SU-DHL-6 (cell line): ENCODE data around the gene ATXN8OS.
"Not testable (repeated sequence)": the region's sequence is repeated elsewhere in the genome, so short reads cannot be mapped to it uniquely, and the experiment has no call there.

Source experiments
- H2AFZ ChIP-seq: fragments of 200-600 bp; sonication (generic); 2 replicates; pipeline ENCODE4 v1.6.1; 2014; ENCODE audit warnings: low read depth, mild to moderate bottlenecking, moderate library complexity, mixed read lengths, antibody characterized with exemption, low read length; ENCODE audit not compliant: severe bottlenecking
- H3F3A ChIP-seq: fragments of 200-600 bp; shearing (Covaris generic); 2 replicates; pipeline ENCODE4 v1.6.0; 2016; ENCODE audit warnings: antibody characterized with exemption, mild to moderate bottlenecking; ENCODE audit not compliant: insufficient read depth
- H3K27ac ChIP-seq: fragments of 200-600 bp; sonication (generic); 2 replicates; pipeline ENCODE4 v1.5.1; 2016; ENCODE audit warnings: low read depth, mild to moderate bottlenecking, low read length, moderate library complexity, mixed read lengths
- H3K27me3 ChIP-seq: fragments of 200-600 bp; sonication (generic), shearing (Covaris generic); 2 replicates; pipeline ENCODE4 v1.6.0; 2014; ENCODE audit warnings: mild to moderate bottlenecking, low read length
- H3K36me3 ChIP-seq: fragments of 200-600 bp; sonication (generic); 2 replicates; pipeline ENCODE4 v1.6.1; 2014; ENCODE audit warnings: mild to moderate bottlenecking, low read length, mixed read lengths
- H3K4me2 ChIP-seq: fragments of 300-600, 200-600 bp; shearing (Covaris generic), sonication (generic); 2 replicates; pipeline ENCODE4 v1.6.0; 2014; ENCODE audit warnings: low read length, low read depth, mild to moderate bottlenecking; ENCODE audit not compliant: poor library complexity, severe bottlenecking
- H3K4me3 ChIP-seq: fragments of 200-600 bp; sonication (generic); 2 replicates; pipeline ENCODE4 v1.5.1; 2014; ENCODE audit warnings: antibody characterized with exemption, low read length, mild to moderate bottlenecking, mixed read lengths; ENCODE audit not compliant: insufficient read depth, poor library complexity, severe bottlenecking
- H3K79me2 ChIP-seq: fragments of 200-600 bp; sonication (generic); 2 replicates; pipeline ENCODE4 v1.6.1; 2014; ENCODE audit warnings: mild to moderate bottlenecking, low read length, moderate library complexity; ENCODE audit not compliant: insufficient read depth
- H3K9ac ChIP-seq: fragments of 200-600 bp; sonication (generic); 2 replicates; pipeline ENCODE4 v1.7.0; 2014; ENCODE audit warnings: mild to moderate bottlenecking, low read length
- H3K9me2 ChIP-seq: fragments of 200-600 bp; sonication (generic); replicated peaks from 2 replicates; pipeline ENCODE4 v1.6.1; 2014; ENCODE audit warnings: low read length; ENCODE audit not compliant: insufficient read depth
- H3K9me3 ChIP-seq: fragments of 200-600 bp; sonication (generic); 2 replicates; pipeline ENCODE4 v1.6.1; 2014; ENCODE audit warnings: low read length, mixed read lengths; ENCODE audit not compliant: insufficient read depth
- H4K20me1 ChIP-seq: fragments of 200-600 bp; sonication (generic); 2 replicates; pipeline ENCODE4 v1.6.1; 2014; ENCODE audit warnings: low read depth, mild to moderate bottlenecking, antibody characterized with exemption, low read length, moderate library complexity, mixed read lengths
- EZH2phosphoT487 ChIP-seq: fragments of 200-600 bp; sonication (generic), shearing (Covaris generic); conservative IDR thresholded peaks from 2 replicates; pipeline ENCODE4 v1.6.1; 2018; ENCODE audit warnings: mild to moderate bottlenecking, antibody characterized with exemption, low read length, moderate library complexity, mixed read lengths
- TF ChIP-seq, protein P1 (sequence below): fragments of 200-600 bp; sonication (generic); IDR thresholded peaks from one replicate; pipeline ENCODE4 v1.5.1; 2017; ENCODE audit warnings: antibody characterized with exemption, mild to moderate bottlenecking, low read length, moderate library complexity; ENCODE audit not compliant: insufficient read depth, poor library complexity, severe bottlenecking

Gene ATXN8OS

DNA sequence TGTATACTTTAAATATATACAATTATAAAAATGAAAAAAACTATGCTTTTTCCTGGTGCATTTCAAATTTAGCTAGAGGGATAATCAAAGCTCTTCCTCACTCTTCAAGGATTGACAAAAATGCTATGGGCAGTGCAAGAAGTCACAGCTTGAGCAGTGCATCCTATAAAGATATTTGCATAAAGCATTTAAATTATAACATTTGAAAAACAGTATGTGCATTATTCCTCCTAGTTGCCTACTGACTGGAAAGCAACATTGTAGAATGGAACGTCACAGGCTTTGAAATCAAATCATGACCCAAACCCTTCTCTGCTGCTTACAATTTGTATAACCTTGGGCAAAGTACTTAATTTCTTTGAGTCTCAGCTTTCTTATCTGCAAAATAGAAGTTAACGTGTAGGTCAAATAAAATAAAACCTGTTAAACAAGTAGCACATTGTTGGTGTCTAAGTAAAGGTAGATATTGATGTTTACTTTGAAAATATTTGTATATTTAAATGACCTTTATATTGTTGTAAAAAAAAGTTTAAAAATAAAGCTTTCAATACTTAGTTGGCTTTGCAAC, 9.8 kb downstream of the ATXN8OS start:
- H3K4me2 ChIP-seq = no peak overlapping the region
- H3K9me2 ChIP-seq = no peaks in the 10 kb centered on the region
- H3K4me3 ChIP-seq = no peak overlapping the region
- no peaks in the 10 kb centered on the region for H3K9me3 ChIP-seq
- peak overlapping the region; percentile 34 for H2AFZ ChIP-seq
- TF ChIP-seq EZH2phosphoT487 = no peak
- TF ChIP-seq, protein P1, sequence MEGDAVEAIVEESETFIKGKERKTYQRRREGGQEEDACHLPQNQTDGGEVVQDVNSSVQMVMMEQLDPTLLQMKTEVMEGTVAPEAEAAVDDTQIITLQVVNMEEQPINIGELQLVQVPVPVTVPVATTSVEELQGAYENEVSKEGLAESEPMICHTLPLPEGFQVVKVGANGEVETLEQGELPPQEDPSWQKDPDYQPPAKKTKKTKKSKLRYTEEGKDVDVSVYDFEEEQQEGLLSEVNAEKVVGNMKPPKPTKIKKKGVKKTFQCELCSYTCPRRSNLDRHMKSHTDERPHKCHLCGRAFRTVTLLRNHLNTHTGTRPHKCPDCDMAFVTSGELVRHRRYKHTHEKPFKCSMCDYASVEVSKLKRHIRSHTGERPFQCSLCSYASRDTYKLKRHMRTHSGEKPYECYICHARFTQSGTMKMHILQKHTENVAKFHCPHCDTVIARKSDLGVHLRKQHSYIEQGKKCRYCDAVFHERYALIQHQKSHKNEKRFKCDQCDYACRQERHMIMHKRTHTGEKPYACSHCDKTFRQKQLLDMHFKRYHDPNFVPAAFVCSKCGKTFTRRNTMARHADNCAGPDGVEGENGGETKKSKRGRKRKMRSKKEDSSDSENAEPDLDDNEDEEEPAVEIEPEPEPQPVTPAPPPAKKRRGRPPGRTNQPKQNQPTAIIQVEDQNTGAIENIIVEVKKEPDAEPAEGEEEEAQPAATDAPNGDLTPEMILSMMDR = no peak
- H3K27me3 ChIP-seq = no peaks in the 10 kb centered on the region
- H3F3A ChIP-seq = no peaks in the 10 kb centered on the region
- no peaks in the 10 kb centered on the region for H3K79me2 ChIP-seq
- no peaks in the 10 kb centered on the region for H4K20me1 ChIP-seq
- no peaks in the 10 kb centered on the region for H3K36me3 ChIP-seq
- no peak overlapping the region for H3K27ac ChIP-seq
- no peak overlapping the region for H3K9ac ChIP-seq

DNA sequence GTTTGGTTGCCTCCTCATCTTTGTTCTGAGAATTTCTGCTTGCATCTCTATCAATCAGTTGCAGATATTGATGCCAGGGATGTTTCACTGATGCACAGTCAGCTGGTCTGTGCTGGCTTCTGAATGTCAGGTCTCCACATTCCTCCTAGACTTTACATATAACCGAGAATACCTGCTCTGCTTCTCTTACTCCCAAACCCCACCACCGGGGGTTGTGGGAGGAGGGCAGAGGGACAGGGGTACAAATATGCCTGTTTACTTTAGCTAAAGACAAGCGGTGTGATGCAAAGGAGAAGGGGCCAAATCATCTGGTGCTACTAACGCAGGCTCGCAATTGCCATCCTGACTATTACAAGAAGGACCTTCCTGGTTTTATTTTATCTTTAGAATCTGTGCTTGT, 18.1 kb downstream of the ATXN8OS start:
- H3K4me2 ChIP-seq = no peak overlapping the region
- TF ChIP-seq EZH2phosphoT487 = no peak
- TF ChIP-seq, protein P1 = no peak
- no peaks in the 10 kb centered on the region for H3K36me3 ChIP-seq
- H3K79me2 ChIP-seq = no peaks in the 10 kb centered on the region
- H4K20me1 ChIP-seq = no peaks in the 10 kb centered on the region
- no peaks in the 10 kb centered on the region for H3K9me3 ChIP-seq
- no peaks in the 10 kb centered on the region for H3K27me3 ChIP-seq
- no peaks in the 10 kb centered on the region for H3K9me2 ChIP-seq
- H3K4me3 ChIP-seq = no peak overlapping the region
- peak overlapping the region; percentile 38 for H2AFZ ChIP-seq
- no peak overlapping the region for H3K9ac ChIP-seq
- no peaks in the 10 kb centered on the region for H3F3A ChIP-seq
- H3K27ac ChIP-seq = no peak overlapping the region

DNA sequence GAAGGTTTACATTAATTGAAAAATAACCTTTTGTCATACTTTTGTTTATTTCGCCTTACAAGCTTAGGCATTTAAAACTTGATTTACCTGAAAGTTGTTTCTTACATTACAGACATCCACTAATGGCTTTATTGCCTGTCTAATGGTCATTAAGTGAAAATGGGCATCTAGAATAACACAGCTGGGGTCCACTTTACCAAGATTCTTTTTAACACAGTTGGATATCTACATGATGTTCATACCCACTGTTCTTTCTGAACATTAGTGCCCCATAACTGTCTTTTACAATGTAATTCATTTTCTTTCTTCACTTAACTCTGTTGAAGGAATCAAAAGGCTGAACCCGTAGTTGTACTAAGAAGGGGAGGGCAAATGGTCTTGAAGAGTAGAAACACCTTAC, 20.5 kb downstream of the ATXN8OS start:
- Histone ChIP-seq H3K36me3 (no peaks in the 10 kb centered on the region), H3K4me3 (no peak overlapping the region), H3K9me2 (no peaks in the 10 kb centered on the region), H3K9ac (no peak overlapping the region), H3F3A (no peaks in the 10 kb centered on the region), H2AFZ (peak overlapping the region; percentile 74), H3K27ac (no peak overlapping the region), H3K27me3 (no peaks in the 10 kb centered on the region), H3K4me2 (no peak overlapping the region), H3K9me3 (no peaks in the 10 kb centered on the region), H3K79me2 (no peaks in the 10 kb centered on the region), H4K20me1 (no peaks in the 10 kb centered on the region)
- TF ChIP-seq, protein P1 = no peak
- no peak for TF ChIP-seq EZH2phosphoT487

DNA sequence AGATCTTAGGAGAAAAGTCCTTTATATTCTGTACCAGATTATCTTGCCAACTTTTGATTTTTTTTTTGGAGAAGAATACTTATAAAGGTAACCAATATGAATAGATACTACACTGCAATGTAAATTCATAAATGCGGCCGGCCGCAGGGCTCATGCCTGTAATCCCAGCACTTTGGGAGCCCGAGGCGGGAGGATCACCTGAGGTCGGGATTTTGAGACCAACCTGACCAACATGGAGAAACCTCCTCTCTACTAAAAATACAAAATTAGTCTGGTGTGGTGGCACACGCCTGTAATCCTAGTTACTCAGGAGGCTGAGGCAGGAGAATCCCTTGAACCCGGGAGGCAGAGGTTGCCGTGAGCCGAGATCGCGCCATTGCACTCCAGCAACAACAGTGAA, 35.0 kb downstream of the ATXN8OS start:
- H3K27me3 ChIP-seq, H3K4me2 ChIP-seq, H3F3A ChIP-seq, H3K36me3 ChIP-seq, H3K4me3 ChIP-seq, H4K20me1 ChIP-seq, H3K79me2 ChIP-seq, H3K9me2 ChIP-seq, H3K9me3 ChIP-seq, H3K27ac ChIP-seq, H2AFZ ChIP-seq, H3K9ac ChIP-seq: not testable (repeated sequence)
